Hindlimb muscle (tissue), 1 donor: ENCODE data around the gene AGTRAP. TPM values are rescaled to one million over a fixed set of nuclear protein-coding genes. Genes with fewer than 3 reads are reported as not detected.

Experiments
- DNase-seq: peaks from one replicate; pipeline ENCODE4 v3.0.0-alpha.2; 2013
- polyA plus RNA-seq: library from polyadenylated mRNA; unstranded; fragments of 120-200 nt; gene quantifications from one replicate; pipeline ENCODE4 v1.2.1, GENCODE V29; 2013; ENCODE audit not compliant: insufficient read length

Gene AGTRAP
- polyA plus RNA-seq, 1 donor: 22.2 TPM

- no peak for DNase-seq
Observed at GRCh38 chr1:11706292-11706691, 29.6 kb upstream of the AGTRAP start.

GRCh38 chr1:11707621-11708276 lies 28.2 kb upstream of the AGTRAP start:
- DNase-seq: no peak

DNA sequence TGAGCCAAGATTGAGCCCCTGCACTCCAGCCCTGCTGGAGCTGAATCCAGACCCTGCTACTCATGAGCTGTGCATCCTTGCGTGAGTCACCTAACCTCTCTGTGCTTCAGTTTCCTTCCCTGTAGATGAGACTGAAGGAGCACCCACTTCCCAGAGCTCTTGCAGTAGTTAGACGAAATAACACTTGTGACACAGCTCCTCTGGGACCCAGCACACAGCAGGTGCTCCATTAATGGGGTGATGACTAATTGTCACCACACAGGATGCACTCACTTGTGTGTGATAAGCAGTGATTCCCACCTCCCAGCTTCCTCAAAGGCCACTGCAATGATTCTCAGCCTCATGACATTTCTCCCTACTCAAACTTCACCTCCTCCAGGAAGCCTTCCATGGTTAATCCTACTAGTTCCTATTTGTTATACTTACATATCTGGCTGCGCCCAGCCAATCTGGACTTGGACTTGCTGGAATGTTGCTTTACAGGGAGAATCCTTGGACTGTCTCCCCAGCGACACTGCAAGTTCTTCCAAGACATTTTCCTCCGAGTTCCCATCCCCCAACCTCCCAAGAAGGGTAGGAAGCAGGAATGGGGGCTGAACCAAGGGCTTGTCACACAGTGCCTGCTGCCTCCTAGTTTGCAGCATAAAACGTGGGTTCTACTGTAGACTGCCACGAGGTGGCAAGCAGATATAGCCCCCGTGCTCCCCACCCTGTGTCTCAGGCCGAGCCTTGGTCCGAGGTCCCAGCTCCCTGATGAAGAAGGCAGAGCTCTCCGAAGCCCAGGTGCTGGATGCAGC lies 27.2 kb upstream of the AGTRAP start:
- DNase-seq: no peak

- no peak for DNase-seq
Observed at GRCh38 chr1:11711490-11711889, 24.4 kb upstream of the AGTRAP start.

DNA sequence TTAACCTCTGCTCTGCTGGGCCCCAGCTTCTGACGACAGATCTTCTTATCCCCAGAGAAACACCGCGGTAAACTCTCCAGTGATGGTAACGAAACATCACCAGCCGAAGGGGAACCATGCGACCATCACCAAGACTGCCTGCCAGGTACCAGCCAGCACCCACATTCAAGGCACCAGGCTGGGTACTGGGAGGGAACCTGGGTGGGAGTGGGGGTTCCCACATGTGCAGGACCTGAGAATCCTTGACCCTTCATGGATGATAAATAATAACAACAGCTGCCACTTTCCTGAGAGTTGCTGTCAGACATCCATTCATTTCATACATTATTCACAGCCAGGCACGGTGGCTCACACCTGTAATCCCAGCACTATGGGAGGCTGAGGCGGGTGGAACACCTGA lies 23.7 kb upstream of the AGTRAP start:
- DNase-seq: no peak

- DNase-seq: no peak
Observed at GRCh38 chr1:11713095-11713494, 22.8 kb upstream of the AGTRAP start.

GRCh38 chr1:11714831-11715575 lies 20.9 kb upstream of the AGTRAP start:
- no peak for DNase-seq

- peak; percentile 79 for DNase-seq
Observed at GRCh38 chr1:11719313-11720032, 16.5 kb upstream of the AGTRAP start.

GRCh38 chr1:11720033-11720376 lies 15.9 kb upstream of the AGTRAP start:
- DNase-seq: no peak

DNA sequence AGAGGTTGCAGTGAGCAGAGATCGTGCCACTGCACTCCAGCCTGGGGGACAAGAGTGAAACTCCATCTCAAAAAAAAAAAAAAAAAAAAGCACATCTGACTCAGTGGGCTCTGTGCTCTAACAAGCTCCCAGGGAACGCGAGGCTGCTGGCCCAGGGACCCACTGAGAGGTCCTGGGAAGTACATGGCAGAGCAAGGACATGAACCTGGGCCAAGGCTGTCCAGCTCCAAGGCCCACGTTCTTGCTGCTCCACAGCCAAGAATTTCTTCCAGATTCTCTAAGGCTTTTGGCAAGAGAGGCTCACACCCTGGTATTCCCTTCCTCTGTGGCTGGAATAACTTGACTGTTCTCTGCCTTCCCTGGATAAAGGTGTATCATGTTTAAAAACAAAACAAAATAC lies 15.4 kb upstream of the AGTRAP start:
- peak; percentile 30 for DNase-seq

DNA sequence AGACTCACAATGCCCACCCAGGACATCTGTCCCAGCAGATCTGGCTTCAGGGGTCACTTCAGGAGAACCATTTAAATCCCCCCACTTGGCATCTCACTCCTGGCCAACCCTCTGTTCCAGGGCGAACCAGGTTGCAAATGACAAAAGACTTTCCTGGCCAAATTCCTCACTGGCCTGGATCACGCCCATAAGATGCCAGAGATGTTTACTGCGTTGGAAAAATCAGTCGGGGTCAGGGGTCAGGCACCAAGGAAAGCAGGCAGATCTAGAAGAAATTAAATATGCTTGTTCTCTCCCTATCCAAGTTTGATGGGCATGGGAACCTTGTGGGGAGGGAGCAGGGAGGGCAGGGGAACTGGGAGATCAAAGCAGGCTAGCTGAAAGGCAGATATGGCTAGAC lies 14.6 kb upstream of the AGTRAP start:
- DNase-seq: no peak

- peak; percentile 64 for DNase-seq
Observed at GRCh38 chr1:11722538-11722937, 13.4 kb upstream of the AGTRAP start.

- DNase-seq: no peak
Observed at GRCh38 chr1:11725616-11726015, 10.3 kb upstream of the AGTRAP start.

- no peak for DNase-seq
Observed at GRCh38 chr1:11727119-11727518, 8.8 kb upstream of the AGTRAP start.

- no peak for DNase-seq
Observed at GRCh38 chr1:11728126-11728806, 7.7 kb upstream of the AGTRAP start.

- DNase-seq: no peak
Observed at GRCh38 chr1:11729155-11729497, 6.8 kb upstream of the AGTRAP start.

DNA sequence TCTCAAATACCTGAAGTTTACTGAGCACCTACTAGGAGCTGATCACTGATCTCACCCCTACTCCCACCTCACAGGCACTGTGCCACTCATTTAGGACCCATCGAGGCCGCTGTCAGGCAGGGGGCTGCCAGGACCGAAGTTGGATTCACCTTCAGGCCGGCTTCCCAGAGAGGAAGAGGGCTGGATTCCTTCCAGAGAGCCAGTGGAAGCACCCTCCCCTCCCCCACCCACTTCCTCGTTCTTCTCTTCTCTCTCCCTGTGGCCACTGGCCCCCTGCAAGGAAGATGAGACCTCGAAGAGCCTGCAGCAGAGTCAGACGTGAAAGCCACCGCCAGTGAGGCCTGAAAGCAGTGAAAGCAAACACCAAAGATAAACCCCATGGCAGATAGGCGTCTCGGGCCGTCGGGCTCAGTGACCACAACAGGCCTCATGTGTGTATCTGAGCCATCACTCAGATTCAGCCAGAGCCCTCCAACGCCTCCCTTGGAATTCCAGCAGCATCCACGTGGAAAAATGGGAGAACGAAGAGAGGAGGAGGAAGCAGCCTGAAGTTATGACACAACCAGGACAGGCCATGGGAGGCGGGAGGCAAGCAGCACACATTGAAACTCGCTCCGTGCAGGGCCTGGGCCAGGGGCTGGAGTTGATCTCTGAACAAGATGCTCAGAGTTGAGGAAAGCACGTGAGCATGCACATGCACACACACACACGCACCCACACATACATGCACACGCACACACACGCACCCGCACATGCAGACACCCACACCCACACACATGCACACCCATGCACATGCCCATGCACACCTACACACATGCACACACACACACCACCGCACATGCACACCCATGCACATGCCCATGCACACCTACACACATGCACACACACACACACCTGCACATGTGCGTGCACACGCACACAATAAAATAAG lies 6.2 kb upstream of the AGTRAP start:
- DNase-seq: no peak

GRCh38 chr1:11730429-11730891 lies 5.5 kb upstream of the AGTRAP start:
- DNase-seq: no peak

DNA sequence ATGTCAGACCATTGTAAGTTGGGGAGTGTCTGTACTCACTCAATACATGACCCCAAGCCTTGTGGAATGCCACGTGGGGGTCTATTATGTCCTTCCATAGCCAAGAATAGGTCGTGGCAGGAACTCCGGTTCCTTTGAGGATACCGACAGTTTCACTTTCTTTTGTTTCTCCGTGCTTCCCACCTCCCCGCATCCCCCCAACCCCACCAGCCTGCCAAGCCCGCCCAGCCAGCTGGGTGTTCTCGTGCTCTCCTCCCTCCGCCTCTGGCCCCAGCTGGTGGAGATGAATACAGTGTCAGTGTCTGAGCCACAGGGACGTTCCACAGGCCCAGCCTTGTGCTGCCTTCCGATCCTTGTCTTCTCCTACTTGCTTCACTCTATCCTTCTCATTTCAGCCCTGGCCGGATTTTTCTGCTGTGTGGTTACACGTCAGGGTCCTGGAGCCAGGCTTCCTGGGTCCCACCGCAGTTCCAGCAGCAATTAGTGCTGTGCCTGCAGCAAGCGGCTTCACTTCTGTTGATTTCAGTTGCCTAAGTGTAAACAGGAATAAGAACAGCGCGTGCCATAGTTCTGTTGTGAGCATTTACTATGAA lies 4.1 kb upstream of the AGTRAP start:
- peak; percentile 88 for DNase-seq

DNA sequence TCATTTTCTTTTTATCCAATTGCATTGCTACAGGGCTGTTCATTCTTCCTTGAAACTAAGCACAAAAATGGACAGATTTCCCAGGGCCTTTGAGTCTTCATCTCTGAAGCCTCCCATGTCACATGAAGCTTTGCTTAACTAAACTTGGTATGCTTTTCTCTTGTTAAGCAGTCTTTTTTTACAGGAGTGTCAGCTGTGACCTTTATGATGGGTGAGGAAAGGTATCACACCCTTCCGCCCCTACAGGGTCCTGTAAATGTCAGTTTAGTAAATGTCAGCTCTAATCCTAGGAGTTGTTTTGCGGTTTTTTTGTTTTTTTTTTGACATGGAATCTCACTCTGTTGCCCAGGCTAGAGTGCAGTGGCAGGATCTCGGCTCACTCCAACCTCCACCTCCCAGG lies 2.6 kb upstream of the AGTRAP start:
- DNase-seq: no peak

GRCh38 chr1:11735531-11735853 lies 444 bp upstream of the AGTRAP start:
- DNase-seq: no peak
